Body of pancreas (tissue), 4 donors: ENCODE measurements around the gene ANO2.

Experiments
- CTCF ChIP-seq, 7 experiments: fragments of 450-650 bp in 4 of 7; fragments of 200-600 bp in 3 of 7; sonication (generic) in 3 of 7; IDR thresholded peaks; one replicate each; pipeline ENCODE4 v1.5.1; 2016 to 2019; ENCODE audit warnings: antibody characterized with exemption in 7 of 7
- POLR2A ChIP-seq, 3 donors: fragments of 450-650 bp; IDR thresholded peaks; one replicate each; pipeline ENCODE4 v1.6.1; 2016; ENCODE audit warnings: antibody characterized with exemption in 3 of 3, mild to moderate bottlenecking in 2 of 3

- TF ChIP-seq CTCF (IDR thresholded peaks at IDR 0.05) (no peak), POLR2A (IDR thresholded peaks at IDR 0.05) (no peak)
Observed at GRCh38 chr12:5612556-5613410, 332.3 kb downstream of the ANO2 start.
